ENCODE data around the gene URAD. TPM values are rescaled to one million over a fixed set of nuclear protein-coding genes. Genes with fewer than 3 reads are reported as not detected.

URAD gene
- total RNA-seq, 1 donor from 2014 or later: not detected

DNA sequence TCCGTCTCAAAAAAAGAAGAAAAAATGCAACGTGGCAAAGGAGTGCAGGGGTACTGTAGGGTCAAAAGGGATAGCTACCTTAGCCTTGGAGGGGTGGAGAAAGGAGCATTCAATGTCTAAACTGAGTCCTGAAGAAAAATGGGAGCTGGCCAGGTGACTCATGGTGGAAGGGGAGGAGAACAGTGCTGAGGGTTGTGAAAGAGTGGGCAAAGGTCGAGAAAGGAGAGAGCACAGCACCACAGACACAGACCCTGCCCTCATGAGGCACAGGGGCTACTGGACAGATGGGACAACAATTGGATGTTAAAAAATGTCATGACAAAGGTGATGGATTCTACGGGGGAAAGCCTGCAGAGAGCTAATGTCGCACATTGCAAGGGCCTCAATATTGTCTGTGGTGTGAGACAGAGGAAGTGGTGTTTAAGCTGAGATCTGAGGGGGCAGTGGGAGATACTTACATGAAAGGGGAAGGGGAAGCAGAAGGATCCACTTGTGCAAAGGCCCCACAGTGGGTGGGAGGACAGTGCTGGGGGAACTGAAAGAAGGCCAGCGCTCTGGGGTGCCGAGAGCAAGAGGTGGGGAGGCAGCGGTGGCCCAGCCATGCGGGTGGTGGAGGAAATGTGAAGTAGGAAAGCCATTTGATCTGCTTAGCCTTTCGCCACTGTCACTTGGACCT is 42.9 kb upstream of the URAD start:
- Mint-ChIP-seq H3K27me3 (peaks cover 45% of the 10 kb centered on the region), H3K27ac (no peak overlapping the region), H3K36me3 (no peaks in the 10 kb centered on the region), H3K4me3 (no peak overlapping the region), H3K4me1 (ENCODE audit: unreplicated experiment) (no peaks in the 10 kb centered on the region), H3K9me3 (no peaks in the 10 kb centered on the region)
- DNase-seq (ENCODE audit: extremely low spot score, unreplicated experiment): no peak
- TF ChIP-seq, protein P1, sequence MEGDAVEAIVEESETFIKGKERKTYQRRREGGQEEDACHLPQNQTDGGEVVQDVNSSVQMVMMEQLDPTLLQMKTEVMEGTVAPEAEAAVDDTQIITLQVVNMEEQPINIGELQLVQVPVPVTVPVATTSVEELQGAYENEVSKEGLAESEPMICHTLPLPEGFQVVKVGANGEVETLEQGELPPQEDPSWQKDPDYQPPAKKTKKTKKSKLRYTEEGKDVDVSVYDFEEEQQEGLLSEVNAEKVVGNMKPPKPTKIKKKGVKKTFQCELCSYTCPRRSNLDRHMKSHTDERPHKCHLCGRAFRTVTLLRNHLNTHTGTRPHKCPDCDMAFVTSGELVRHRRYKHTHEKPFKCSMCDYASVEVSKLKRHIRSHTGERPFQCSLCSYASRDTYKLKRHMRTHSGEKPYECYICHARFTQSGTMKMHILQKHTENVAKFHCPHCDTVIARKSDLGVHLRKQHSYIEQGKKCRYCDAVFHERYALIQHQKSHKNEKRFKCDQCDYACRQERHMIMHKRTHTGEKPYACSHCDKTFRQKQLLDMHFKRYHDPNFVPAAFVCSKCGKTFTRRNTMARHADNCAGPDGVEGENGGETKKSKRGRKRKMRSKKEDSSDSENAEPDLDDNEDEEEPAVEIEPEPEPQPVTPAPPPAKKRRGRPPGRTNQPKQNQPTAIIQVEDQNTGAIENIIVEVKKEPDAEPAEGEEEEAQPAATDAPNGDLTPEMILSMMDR (conservative IDR thresholded peaks at IDR 0.05): no peak

DNA sequence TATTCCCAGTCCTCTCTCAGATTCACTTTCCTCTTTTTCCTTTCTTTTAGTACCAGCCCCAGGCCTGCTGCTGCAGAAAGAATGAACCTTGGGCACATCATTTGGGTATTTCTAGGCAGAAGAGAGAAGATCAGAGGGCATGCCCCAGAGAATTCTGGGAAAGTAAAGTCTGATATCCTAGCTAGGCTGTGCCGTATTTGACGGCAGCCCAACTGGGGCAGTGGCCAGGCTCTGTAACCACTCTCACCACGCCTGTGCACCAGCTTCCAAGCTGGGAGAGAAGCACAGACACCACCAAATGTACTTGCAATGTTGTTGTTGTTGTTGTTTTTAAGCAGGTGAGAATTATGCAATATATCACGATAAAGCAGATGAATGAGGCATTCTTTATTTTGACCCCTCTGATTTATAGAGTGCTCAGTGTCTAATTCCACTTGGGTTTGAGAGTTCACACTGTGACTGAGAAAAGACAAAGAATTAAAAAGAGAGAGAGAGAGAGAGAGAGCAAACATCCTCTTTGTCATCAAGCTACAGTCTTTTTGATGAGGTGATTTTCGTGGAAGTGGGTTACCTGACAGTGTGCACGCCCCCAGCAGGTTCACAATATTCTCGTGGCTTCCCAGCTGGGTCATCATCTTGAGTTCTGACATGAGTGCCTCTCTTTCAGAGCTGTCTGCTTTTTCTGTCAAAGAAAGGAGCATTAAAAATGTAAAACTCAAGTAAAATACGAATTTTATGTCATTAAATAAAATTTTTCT is 39.3 kb upstream of the URAD start:
- Mint-ChIP-seq H3K36me3 (no peaks in the 10 kb centered on the region), H3K4me3 (no peak overlapping the region), H3K27ac (no peak overlapping the region), H3K9me3 (no peaks in the 10 kb centered on the region), H3K27me3 (peaks cover 24% of the 10 kb centered on the region), H3K4me1 (ENCODE audit: unreplicated experiment) (peaks cover 3% of the 10 kb centered on the region)
- DNase-seq (ENCODE audit: extremely low spot score, unreplicated experiment): no peak
- TF ChIP-seq, protein P1 (conservative IDR thresholded peaks at IDR 0.05): no peak

DNA sequence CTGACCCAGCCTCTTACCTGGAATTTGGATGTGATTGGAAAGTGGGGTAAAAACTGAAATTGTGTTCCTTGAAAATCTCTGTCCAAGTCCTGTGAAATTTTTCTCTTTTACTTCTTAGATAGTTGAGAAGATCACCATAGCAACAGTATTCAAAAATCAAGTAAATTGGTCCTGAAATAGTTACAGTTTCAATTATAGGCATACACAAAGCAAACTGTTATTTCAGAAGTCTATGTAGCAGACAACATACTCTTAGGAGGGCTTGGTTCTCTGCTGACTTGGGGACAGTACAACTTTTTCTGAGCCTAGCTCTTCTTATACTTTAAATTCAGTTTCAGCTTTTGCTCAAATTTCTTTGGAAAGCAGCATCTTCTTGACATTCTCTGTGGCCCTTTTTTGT is 38.6 kb upstream of the URAD start:
- TF ChIP-seq, protein P1 (conservative IDR thresholded peaks at IDR 0.05): no peak
- H3K27ac Mint-ChIP-seq: no peak overlapping the region
- peaks cover 6% of the 10 kb centered on the region for H3K4me1 Mint-ChIP-seq (ENCODE audit: unreplicated experiment)
- no peaks in the 10 kb centered on the region for H3K9me3 Mint-ChIP-seq
- DNase-seq (ENCODE audit: extremely low spot score, unreplicated experiment): no peak
- no peaks in the 10 kb centered on the region for H3K36me3 Mint-ChIP-seq
- H3K4me3 Mint-ChIP-seq: no peak overlapping the region
- peaks cover 20% of the 10 kb centered on the region for H3K27me3 Mint-ChIP-seq

DNA sequence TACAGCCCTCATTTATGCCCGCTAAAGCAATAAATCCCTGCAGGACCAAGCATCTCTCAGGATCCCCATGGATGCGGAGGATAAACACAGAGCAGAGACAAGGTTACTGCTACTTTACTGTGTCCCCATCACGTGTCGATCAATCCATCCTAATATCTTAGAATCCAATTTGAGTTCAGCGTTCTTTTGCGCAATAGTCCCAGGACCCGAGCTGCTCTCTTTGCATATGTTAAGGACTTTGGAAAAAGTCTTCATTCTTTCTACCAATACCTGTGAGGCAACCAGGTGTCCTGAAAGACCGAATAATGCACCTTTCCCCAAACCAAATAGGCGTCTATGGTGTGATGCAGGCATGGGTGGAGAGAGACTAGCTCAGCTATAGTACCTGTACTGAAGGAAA is 38.0 kb upstream of the URAD start:
- DNase-seq (ENCODE audit: extremely low spot score, unreplicated experiment): no peak
- H3K27me3 Mint-ChIP-seq: peaks cover 15% of the 10 kb centered on the region
- H3K27ac Mint-ChIP-seq: no peak overlapping the region
- no peaks in the 10 kb centered on the region for H3K36me3 Mint-ChIP-seq
- H3K4me1 Mint-ChIP-seq (ENCODE audit: unreplicated experiment): peaks cover 6% of the 10 kb centered on the region
- no peaks in the 10 kb centered on the region for H3K9me3 Mint-ChIP-seq
- TF ChIP-seq, protein P1 (conservative IDR thresholded peaks at IDR 0.05): no peak
- H3K4me3 Mint-ChIP-seq: no peak overlapping the region

DNA sequence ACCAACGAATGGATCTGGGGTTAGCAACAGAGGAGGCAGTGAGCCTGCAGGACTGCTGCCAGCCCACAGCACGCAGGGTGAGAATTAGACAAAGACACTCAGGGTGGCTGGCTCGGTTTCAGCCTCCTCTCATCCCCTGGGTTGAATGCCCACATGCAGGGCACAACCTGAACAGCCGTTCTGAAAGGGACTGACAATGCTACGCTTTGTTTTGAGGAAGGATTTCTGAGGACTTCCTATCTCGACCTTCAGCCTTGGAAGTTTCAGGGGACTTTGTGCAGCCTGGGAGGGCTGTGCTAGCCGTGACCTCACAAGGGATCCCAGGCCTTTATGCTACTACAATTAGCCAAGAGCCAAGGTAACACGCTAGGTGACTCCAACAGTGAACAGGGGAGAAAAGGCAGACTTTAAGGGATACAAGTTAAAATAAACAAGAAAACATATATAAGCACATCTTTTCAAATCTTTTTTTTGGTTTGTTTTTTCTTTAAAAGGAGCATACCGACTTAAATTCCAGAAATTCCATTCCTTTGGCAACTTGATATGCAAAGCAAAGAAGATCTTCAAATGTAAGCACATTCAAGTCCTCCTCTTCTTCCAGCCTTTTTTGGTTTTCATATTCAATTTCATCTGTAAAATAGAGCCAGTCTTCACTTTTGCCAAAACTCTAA is 34.5 kb upstream of the URAD start:
- no peak for DNase-seq (ENCODE audit: extremely low spot score, unreplicated experiment)
- peaks cover 6% of the 10 kb centered on the region for H3K4me1 Mint-ChIP-seq (ENCODE audit: unreplicated experiment)
- TF ChIP-seq, protein P1 (conservative IDR thresholded peaks at IDR 0.05): no peak
- no peak overlapping the region for H3K4me3 Mint-ChIP-seq
- H3K27me3 Mint-ChIP-seq: peaks cover 16% of the 10 kb centered on the region
- no peak overlapping the region for H3K27ac Mint-ChIP-seq
- no peaks in the 10 kb centered on the region for H3K9me3 Mint-ChIP-seq
- H3K36me3 Mint-ChIP-seq: no peaks in the 10 kb centered on the region

Data from type B pancreatic cell (in vitro differentiated cells).